Endothelial cell of umbilical vein (primary cell): ENCODE results near the gene UBAP2L.

Experiments
- CTCF ChIP-seq, 2 donors: IDR thresholded peaks; 1 replicate in 1 of 2; 2 replicates in 1 of 2; pipeline ENCODE4 v1.5.1; 2011; ENCODE audit warnings: low read length in 2 of 2, mild to moderate bottlenecking in 2 of 2, moderate library complexity in 2 of 2, control low read depth in 1 of 2, inconsistent platforms in 1 of 2, low read depth in 1 of 2; ENCODE audit not compliant: insufficient read depth in 1 of 2; ENCODE audit errors: extremely low read depth in 1 of 2
- EZH2 ChIP-seq: IDR thresholded peaks from 2 replicates; pipeline ENCODE4 v1.6.1; 2012; ENCODE audit warnings: borderline replicate concordance, low read depth, mild to moderate bottlenecking, moderate library complexity, low read length, inconsistent platforms; ENCODE audit not compliant: severe bottlenecking
- MAX ChIP-seq: IDR thresholded peaks from 2 replicates; pipeline ENCODE4 v1.6.1; 2011; ENCODE audit not compliant: insufficient read depth, insufficient read length
- POLR2AphosphoS5 ChIP-seq: IDR thresholded peaks from 2 replicates; pipeline ENCODE4 v1.6.1; 2012; ENCODE audit warnings: low read depth, mild to moderate bottlenecking, control low read depth, low read length, moderate library complexity; ENCODE audit not compliant: insufficient read depth

GRCh38 chr1:154208677-154209388 lies 11.9 kb upstream of the UBAP2L start:
- TF ChIP-seq CTCF (IDR thresholded peaks at IDR 0.05; ENCODE audit: extremely low read depth in 1 of 2, insufficient read depth in 1 of 2, low read depth in 1 of 2, low read length in 2 of 2) (no peak), POLR2AphosphoS5 (no peak), MAX (no peak), EZH2 (no peak)
